ENCODE measurements around the gene MINDY4.

- TF ChIP-seq, protein P1, sequence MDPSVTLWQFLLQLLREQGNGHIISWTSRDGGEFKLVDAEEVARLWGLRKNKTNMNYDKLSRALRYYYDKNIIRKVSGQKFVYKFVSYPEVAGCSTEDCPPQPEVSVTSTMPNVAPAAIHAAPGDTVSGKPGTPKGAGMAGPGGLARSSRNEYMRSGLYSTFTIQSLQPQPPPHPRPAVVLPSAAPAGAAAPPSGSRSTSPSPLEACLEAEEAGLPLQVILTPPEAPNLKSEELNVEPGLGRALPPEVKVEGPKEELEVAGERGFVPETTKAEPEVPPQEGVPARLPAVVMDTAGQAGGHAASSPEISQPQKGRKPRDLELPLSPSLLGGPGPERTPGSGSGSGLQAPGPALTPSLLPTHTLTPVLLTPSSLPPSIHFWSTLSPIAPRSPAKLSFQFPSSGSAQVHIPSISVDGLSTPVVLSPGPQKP (IDR thresholded peaks at IDR 0.05; ENCODE audit: borderline replicate concordance, low read depth, low read length): no peak
- TF ChIP-seq, protein P2, sequence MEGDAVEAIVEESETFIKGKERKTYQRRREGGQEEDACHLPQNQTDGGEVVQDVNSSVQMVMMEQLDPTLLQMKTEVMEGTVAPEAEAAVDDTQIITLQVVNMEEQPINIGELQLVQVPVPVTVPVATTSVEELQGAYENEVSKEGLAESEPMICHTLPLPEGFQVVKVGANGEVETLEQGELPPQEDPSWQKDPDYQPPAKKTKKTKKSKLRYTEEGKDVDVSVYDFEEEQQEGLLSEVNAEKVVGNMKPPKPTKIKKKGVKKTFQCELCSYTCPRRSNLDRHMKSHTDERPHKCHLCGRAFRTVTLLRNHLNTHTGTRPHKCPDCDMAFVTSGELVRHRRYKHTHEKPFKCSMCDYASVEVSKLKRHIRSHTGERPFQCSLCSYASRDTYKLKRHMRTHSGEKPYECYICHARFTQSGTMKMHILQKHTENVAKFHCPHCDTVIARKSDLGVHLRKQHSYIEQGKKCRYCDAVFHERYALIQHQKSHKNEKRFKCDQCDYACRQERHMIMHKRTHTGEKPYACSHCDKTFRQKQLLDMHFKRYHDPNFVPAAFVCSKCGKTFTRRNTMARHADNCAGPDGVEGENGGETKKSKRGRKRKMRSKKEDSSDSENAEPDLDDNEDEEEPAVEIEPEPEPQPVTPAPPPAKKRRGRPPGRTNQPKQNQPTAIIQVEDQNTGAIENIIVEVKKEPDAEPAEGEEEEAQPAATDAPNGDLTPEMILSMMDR (conservative IDR thresholded peaks at IDR 0.05; ENCODE audit: low read depth, low read length): no peak
Measured at GRCh38 chr7:30886608-30887011, 115.4 kb downstream of the MINDY4 start.

All from IMR-90 (cell line).